ENCODE results near the gene C2orf68.

GRCh38 chr2:85605406-85606115 lies 6.3 kb downstream of the C2orf68 start:
- TF ChIP-seq CTCF (IDR thresholded peaks at IDR 0.05): no peak
- TF ChIP-seq EZH2 (IDR thresholded peaks at IDR 0.05; ENCODE audit: borderline replicate concordance, insufficient read depth, low read depth, low read length, poor library complexity, severe bottlenecking): no peak

All from B cell (primary cell).